ENCODE measurements around the gene THADA.

THADA gene

GRCh38 chr2:43340945-43341356 is 254.9 kb downstream of the THADA start:
- Histone ChIP-seq H3K36me3 (ENCODE audit: control insufficient read depth, insufficient read depth, low read length) (no peaks in the 10 kb centered on the region), H3K4me3 (ENCODE audit: low read depth, low read length) (no peak overlapping the region), H3K9ac (no peak overlapping the region), H3K9me3 (ENCODE audit: control insufficient read depth, low read length) (no peaks in the 10 kb centered on the region), H2AFZ (no peak overlapping the region), H3K27ac (no peak overlapping the region), H3K27me3 (ENCODE audit: control insufficient read depth, insufficient read depth, low read length) (no peaks in the 10 kb centered on the region), H3K4me2 (ENCODE audit: low read length) (no peak overlapping the region), H3K4me1 (peaks cover 26% of the 10 kb centered on the region), H3K79me2 (peaks cover 5% of the 10 kb centered on the region)
- no peak for TF ChIP-seq CTCF (IDR thresholded peaks at IDR 0.05)

DNA sequence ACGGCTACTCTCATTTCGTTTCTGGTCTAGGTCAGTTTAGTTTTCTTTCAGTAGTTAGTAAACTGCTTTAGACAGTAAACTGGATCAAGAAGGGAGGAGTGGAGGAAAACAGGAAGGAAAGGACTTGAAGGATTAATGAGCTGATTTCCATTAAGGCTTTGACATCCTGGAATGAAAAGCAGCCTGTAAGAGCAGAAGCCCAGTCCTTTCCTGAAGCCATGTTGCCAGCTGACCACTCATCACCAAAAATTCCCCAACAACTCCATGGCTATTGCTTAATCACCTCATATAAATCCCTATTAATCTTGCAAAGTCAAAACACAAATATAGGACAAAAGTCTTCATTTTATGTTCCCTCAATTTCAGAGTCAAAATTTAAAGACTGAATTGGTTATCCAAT is 255.8 kb downstream of the THADA start:
- no peak overlapping the region for H3K4me2 ChIP-seq (ENCODE audit: low read length)
- TF ChIP-seq CTCF (IDR thresholded peaks at IDR 0.05), result no peak
- H3K9me3 ChIP-seq (ENCODE audit: control insufficient read depth, low read length), result no peaks in the 10 kb centered on the region
- no peaks in the 10 kb centered on the region for H3K36me3 ChIP-seq (ENCODE audit: control insufficient read depth, insufficient read depth, low read length)
- peaks cover 5% of the 10 kb centered on the region for H3K79me2 ChIP-seq
- H2AFZ ChIP-seq, result no peak overlapping the region
- H3K27ac ChIP-seq, result no peak overlapping the region
- no peak overlapping the region for H3K9ac ChIP-seq
- no peak overlapping the region for H3K4me3 ChIP-seq (ENCODE audit: low read depth, low read length)
- peaks cover 18% of the 10 kb centered on the region for H3K4me1 ChIP-seq
- no peaks in the 10 kb centered on the region for H3K27me3 ChIP-seq (ENCODE audit: control insufficient read depth, insufficient read depth, low read length)

DNA sequence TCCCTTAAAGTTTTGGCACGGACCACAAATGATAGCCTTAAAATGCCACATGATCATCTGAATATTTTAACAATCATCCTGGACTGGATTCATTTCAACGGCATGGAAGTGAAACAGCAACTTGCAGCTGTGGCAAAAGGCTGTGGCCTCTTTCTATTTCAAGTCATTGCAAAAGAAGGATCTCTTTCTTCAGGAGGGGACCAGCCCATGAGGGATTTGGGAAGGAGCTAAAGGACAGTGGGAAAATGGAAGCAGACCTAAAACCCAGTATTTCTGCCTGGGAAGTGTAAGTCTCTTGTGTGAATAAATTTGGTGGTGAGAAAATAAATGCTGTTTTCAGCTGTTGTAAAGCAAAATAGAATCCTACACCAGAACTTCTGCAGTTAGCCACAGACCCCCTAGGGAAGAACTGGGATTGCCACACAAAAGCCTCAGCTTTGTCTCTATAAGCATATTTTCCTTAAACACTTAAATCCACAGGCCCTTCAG is 262.1 kb downstream of the THADA start:
- Histone ChIP-seq H3K27ac (peak overlapping the region; percentile 11), H3K36me3 (ENCODE audit: control insufficient read depth, insufficient read depth, low read length) (no peaks in the 10 kb centered on the region), H3K4me1 (peaks cover 22% of the 10 kb centered on the region), H3K4me3 (ENCODE audit: low read depth, low read length) (no peak overlapping the region), H3K27me3 (ENCODE audit: control insufficient read depth, insufficient read depth, low read length) (no peaks in the 10 kb centered on the region), H3K79me2 (peaks cover 3% of the 10 kb centered on the region), H3K4me2 (ENCODE audit: low read length) (no peak overlapping the region), H2AFZ (no peak overlapping the region), H3K9me3 (ENCODE audit: control insufficient read depth, low read length) (no peaks in the 10 kb centered on the region), H3K9ac (no peak overlapping the region)
- TF ChIP-seq CTCF (IDR thresholded peaks at IDR 0.05), result no peak

GRCh38 chr2:43333101-43333655 is 262.7 kb downstream of the THADA start:
- peak overlapping the region; percentile 11 for H3K27ac ChIP-seq
- H3K9ac ChIP-seq, result no peak overlapping the region

More at GRCh38 chr2:43333101-43333655, 262.7 kb downstream of the THADA start:
- no peak overlapping the region for H2AFZ ChIP-seq
- H3K36me3 ChIP-seq (ENCODE audit: control insufficient read depth, insufficient read depth, low read length), result no peaks in the 10 kb centered on the region
- H3K4me1 ChIP-seq, result peaks cover 22% of the 10 kb centered on the region
- no peaks in the 10 kb centered on the region for H3K27me3 ChIP-seq (ENCODE audit: control insufficient read depth, insufficient read depth, low read length)
- H3K4me3 ChIP-seq (ENCODE audit: low read depth, low read length), result no peak overlapping the region
- H3K4me2 ChIP-seq (ENCODE audit: low read length), result peak overlapping the region; percentile 8
- no peaks in the 10 kb centered on the region for H3K9me3 ChIP-seq (ENCODE audit: control insufficient read depth, low read length)
- no peaks in the 10 kb centered on the region for H3K79me2 ChIP-seq
- no peak for TF ChIP-seq CTCF (IDR thresholded peaks at IDR 0.05)

Data from parathyroid adenoma (tissue), 2 donors.